Measurements from ENCODE around the gene COCH.

DNA sequence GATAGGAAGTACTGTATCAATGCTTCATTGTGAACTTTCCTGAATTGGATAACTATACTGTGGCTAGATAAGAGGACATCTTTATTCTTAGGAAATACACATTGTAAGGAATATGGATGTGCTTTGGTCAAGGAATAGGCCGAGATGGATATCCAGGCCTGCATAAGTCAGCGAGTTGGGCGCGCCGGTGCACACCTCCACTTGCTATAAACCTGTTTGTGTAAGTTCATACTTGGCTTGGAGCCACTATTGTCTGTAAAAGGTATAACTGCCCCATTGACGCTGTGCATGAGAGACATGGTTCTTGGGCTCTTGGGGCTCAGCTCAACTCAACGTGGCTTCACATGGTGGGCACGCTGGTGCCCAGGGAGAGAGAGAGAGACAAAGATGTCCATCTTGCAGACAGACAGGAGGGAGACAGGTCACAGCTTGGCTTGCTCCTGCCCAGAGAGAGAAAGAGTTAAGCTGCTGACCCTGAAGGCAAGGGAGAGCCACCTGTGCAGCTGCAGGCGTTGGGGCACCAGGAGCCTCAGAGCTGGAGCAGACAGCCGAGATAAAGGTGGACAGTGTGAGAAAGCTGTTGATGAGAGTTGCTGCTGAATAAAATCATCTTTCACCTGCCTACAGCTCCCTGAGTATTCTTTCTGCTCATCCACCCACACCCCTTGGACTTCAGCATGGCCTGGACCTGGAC is 34.1 kb upstream of the COCH start:
- TF ChIP-seq MEIS1 (CRISPR knock-in tag; IDR thresholded peaks at IDR 0.05; ENCODE audit: borderline replicate concordance) (no peak), ZSCAN16 (tag by site-specific recombination; IDR thresholded peaks at IDR 0.05) (no peak), ZBTB6 (tag by site-specific recombination; IDR thresholded peaks at IDR 0.05) (no peak), ZNF10 (tag by site-specific recombination; IDR thresholded peaks at IDR 0.05) (no peak), ZNF350 (tag by site-specific recombination; IDR thresholded peaks at IDR 0.05) (no peak)
- TF ChIP-seq, protein P1, sequence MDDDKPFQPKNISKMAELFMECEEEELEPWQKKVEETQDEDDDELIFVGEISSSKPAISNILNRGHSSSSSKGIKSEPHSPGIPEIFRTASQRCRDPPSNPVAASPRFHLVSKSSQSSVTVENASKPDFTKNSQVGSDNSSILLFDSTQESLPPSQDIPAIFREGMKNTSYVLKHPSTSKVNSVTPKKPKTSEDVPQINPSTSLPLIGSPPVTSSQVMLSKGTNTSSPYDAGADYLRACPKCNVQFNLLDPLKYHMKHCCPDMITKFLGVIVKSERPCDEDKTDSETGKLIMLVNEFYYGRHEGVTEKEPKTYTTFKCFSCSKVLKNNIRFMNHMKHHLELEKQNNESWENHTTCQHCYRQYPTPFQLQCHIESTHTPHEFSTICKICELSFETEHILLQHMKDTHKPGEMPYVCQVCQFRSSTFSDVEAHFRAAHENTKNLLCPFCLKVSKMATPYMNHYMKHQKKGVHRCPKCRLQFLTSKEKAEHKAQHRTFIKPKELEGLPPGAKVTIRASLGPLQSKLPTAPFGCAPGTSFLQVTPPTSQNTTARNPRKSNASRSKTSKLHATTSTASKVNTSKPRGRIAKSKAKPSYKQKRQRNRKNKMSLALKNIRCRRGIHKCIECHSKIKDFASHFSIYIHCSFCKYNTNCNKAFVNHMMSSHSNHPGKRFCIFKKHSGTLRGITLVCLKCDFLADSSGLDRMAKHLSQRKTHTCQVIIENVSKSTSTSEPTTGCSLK (tag by site-specific recombination; IDR thresholded peaks at IDR 0.05), result no peak
